Measurements from ENCODE around the gene KHDC1L.
A peak's percentile ranks its signal among the peaks of the same experiment; 100 is the strongest.

GRCh38 chr6:73258721-73259120 is 33.4 kb upstream of the KHDC1L start:
- TF ChIP-seq, protein P1, sequence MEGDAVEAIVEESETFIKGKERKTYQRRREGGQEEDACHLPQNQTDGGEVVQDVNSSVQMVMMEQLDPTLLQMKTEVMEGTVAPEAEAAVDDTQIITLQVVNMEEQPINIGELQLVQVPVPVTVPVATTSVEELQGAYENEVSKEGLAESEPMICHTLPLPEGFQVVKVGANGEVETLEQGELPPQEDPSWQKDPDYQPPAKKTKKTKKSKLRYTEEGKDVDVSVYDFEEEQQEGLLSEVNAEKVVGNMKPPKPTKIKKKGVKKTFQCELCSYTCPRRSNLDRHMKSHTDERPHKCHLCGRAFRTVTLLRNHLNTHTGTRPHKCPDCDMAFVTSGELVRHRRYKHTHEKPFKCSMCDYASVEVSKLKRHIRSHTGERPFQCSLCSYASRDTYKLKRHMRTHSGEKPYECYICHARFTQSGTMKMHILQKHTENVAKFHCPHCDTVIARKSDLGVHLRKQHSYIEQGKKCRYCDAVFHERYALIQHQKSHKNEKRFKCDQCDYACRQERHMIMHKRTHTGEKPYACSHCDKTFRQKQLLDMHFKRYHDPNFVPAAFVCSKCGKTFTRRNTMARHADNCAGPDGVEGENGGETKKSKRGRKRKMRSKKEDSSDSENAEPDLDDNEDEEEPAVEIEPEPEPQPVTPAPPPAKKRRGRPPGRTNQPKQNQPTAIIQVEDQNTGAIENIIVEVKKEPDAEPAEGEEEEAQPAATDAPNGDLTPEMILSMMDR (conservative IDR thresholded peaks at IDR 0.05; ENCODE audit: low read length) = 0 out of 2 replicates have a peak, but pooled peaks have one; percentile 14
- TF ChIP-seq EZH2phosphoT487 (IDR thresholded peaks at IDR 0.05; ENCODE audit: borderline replicate concordance) = no peak
